GM18868 (cell line): ENCODE data around the gene TM4SF4.

Experiments
- ATAC-seq: cut with Tn5 transposase; IDR thresholded peaks from one replicate; pipeline ENCODE4 v1.9.1; 2021; ENCODE audit warnings: mild to moderate bottlenecking, moderate library complexity; ENCODE audit not compliant: unreplicated experiment

The TM4SF4 gene

DNA sequence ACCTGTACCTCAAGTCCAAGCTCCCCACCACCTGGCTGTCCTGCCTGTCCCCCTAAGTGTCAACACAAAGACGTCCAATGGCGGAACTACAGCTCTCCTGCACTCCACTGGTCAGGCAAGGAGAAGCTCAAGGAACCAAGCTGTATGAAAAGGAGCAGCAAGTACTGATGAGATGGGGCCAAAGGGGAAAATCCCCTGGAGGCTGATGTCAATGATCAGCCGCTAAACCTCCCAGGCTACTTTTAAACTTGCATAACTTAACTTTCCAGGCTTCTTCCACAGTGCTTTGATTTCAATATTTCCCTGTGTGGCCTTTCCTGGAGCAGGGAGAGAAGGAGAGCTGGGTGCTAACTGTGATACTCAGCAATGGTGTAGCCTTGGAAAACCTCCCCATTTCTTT lies 35.0 kb downstream of the TM4SF4 start:
- no peak for ATAC-seq

DNA sequence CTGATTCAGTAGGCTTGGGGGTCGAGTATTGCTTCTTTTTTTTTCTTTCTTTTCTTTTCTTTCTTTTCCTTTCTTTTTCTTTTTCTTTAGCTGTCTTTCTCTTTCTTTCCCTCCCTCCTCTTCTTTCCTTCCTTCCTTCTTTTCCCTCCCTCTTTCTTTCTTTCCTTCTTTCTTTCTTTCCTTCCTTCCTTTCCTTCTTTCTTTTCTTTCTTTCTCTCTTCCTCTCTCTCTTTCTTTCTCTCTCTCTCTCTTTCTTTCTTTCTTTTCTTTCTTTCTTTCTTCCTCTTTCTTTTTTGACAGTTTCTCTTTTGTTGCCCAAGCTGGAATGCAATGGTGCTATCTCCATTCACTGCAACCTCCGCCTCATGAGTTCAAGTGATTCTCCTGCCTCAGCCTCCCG lies 36.0 kb downstream of the TM4SF4 start:
- no peak for ATAC-seq

DNA sequence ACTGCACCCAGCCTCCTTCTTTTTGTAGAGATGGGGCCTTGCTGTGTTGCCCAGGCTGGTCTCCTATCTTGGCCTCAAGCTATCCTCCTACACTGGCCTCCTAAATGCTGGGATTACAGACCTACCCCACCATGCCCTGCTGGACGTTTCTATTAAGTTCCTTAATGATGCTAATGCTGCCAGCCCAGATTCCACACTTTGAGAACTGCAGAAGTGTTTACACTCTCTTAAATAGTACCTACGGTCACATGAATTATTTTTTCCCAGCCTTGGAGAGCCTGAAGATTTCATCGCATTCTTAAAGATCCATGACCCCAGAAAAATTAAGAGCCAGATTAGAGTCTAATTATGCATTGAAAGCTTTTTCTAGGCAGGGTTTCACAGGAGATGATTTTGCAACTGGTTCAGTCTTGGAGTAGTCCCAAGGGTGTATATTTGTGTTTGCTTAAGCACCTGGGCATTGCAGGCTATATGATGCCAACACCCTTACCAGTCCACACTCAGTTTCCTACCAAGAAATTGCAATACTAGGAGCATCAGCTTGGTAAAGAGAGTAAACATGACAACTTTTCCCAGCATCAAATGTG lies 36.6 kb downstream of the TM4SF4 start:
- ATAC-seq = no peak

DNA sequence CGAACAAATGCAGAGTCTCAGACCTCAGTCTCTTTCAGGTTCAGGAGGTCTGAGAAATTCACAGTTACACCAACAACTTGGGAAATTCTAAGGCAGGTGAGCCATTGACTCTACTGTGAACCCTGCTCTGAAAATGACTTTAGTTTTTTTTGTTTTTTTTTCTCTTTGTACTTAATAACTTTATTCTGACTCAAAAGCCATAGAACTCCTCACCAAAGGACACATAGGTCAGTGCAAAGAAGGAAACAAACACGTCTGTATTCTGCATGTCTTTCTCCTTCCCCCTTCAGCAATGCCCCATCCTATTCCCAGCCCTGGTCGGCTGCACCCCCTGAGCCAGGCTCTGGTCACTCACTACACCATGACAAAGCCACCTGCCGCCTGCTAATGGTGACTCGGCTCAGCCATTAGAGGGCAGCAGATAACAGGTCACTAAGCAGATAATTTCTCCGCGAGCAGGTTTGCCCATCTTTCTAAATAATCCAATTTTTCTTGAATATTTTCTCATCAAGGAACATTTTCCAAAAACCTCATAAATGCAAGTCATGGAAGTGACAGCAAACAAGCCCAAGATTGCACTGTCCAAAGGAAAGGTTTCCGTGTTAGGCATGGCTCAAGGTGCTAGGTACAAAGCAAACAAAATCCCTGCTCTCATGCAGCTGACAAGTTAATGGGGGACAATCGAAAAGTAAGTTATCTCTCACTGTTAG lies 37.7 kb downstream of the TM4SF4 start:
- ATAC-seq = peak; percentile 76

DNA sequence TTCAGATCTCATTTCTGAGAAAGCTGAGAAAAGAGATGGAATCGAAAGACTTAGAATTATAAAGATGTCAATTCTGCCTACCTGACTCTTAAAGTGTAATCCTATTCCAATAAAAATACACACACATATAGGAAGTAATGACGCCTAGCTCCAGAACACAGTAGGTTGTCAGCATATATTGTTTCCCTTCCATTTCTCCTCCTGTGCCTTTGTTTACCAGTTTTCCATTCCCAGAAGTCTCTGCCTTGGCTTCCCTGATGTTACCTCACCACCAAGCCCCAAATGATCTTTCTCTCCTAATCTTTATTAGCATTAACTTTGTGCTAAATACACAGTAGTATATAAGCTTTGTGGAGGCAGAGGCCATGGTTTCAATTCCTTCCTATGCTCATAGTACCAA lies 40.0 kb downstream of the TM4SF4 start:
- ATAC-seq = no peak

DNA sequence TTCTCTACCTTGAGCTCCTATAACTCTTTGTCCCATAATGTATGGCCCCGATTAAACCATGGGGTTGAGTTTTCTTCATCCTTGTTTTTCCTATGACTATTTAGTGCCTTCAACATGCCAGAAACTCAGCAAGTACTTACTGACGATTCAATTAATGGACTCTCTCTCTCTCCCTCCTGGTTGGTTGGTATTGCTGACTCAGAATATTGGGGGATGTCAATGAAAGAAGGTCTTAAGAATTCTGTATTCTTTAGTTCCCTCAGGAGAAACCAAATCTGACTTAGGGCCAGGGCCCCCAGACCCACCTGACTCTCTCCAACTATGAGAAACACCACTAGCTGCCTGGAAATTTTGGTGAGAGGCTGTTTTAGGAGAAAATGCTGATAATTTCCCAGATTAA lies 40.8 kb downstream of the TM4SF4 start:
- no peak for ATAC-seq

DNA sequence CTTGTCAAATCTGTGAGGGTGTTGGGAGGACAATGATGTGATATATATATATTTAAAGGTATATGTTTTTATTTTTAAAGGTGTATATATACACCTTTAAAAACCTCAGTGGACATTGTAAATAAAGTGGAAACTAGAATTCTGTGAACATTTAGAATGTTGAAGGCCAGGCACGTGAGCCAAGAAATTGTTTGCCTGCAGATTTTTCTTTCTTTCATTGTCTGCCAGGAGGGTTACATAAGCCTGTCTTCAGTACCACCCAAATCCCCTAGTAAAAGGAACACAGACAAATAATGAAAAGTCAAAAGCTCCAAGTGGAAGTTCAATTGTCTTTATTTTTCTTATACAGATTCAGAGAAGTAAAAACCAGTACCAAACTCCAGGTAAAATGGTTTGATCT lies 42.4 kb downstream of the TM4SF4 start:
- no peak for ATAC-seq

DNA sequence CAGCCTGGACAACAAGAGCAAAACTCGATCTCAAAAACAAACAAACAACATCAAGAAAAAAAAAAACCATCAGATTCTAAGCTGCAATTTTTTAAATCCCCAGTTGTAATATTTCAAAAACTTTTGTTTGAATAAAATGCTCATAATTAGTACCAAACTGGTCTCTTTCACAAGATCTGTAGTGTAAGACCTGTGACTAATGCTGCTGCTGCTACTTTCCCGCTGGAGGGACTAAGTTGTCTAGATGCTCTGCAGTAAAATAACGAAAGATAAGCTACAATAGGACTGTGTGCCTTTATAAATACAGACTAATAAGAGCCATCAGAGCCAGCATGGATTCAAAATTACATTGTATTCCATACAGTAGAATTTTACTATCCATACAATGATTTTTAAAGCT lies 45.4 kb downstream of the TM4SF4 start:
- ATAC-seq = no peak

DNA sequence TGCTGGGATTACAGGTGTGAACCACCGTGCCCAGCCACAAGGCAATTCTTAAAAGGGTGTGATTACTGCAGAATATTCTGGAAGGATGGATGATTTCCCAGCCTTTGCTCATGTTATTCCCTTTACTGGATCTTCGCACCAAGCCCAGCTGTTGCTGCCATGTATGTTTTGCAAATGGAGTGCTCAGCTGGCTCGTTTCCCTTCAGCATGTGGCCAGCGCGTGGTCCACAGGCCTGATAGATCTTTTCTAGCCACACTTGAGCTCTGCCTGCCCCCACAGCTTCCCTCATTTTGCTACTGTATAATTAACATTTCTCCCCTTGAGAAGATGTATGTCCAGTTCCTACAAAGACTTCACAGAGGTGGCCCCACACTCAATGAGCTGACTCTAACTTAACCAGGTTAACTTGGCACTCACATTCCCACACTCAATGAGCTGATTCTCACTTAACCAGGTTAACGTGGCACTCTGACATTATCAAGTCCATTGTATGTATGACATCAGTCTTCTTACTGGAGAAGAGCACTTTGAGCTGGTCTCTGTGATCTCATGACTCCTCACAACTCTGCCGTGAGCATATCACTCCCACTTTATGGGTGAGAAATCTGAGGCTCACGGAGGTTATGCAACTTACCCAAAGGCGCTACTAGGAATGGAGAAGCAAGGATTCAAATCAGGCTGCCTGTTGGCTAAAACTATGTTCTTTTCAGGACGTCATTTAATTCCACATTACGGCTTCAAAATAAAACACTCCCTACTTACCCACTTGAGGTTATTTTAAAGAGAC lies 49.2 kb downstream of the TM4SF4 start:
- ATAC-seq = no peak

DNA sequence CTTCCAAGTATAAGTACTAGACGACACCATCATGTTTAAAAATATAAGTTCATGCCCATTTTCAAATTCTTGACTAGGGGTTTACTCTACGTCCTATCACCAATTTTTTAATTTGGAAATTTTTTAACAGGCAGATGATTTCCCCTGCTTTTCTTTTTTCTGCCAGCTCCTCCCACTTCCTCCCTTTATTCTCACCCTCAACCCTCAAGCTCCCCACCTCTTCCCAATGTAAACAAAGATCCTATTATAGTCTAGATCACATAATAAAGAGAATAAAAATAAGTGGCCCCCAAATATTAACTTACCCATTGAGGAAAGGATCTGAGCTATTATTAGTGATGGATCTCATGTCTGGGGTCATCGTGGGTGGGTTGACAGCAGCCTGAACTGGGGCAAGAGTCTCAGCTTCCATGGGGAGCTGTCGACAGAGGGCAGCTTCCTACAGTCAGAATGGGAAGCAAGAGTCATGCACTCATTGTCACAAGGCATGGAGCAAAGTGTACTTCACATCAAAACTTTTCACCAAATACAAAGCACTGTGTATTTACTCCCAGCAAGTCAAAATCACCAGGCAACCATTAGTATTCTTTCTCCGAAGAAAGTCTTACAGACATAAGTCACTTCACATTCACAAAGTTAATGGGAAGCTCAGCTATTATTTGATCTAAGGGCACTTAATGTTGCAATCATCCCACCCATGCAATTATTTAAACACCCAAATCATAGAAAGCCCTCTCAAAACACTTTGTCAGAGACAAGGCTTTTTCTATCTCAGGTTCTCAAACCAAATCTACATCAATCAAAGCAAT lies 53.2 kb downstream of the TM4SF4 start:
- ATAC-seq = no peak

DNA sequence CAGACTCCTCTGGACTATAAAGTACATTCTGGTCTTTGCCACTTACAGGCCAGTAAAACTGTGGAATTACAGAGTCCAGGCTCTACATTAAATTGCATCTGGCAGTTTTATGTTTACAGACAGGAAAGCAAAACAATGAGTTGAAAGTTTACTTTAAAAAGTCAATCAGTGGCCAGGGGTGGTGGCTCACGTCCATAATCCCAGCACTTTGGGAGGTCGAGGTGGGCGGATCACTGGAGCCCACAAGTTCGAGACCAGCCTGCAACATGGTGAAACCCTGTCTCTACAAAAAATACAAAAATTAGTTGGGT lies 53.8 kb downstream of the TM4SF4 start:
- no peak for ATAC-seq

DNA sequence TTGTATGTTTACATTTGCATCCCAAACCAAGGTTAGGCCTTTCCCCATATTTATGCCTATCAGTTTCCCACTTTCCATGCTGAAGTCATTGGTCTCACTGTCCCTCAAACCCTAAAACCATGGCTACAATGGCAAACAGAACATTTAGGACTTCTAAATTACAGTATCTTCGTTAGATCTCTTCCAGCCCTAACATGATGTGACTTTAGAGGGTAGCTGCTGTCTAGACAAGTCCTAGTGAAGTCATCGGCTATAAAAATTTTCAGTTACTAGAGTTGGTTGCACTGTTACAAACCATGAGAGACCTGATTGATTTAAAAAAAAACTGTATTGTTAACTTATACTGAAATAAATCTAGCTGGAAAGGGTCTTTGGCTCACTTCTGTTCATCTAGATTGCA lies 54.6 kb downstream of the TM4SF4 start:
- no peak for ATAC-seq

DNA sequence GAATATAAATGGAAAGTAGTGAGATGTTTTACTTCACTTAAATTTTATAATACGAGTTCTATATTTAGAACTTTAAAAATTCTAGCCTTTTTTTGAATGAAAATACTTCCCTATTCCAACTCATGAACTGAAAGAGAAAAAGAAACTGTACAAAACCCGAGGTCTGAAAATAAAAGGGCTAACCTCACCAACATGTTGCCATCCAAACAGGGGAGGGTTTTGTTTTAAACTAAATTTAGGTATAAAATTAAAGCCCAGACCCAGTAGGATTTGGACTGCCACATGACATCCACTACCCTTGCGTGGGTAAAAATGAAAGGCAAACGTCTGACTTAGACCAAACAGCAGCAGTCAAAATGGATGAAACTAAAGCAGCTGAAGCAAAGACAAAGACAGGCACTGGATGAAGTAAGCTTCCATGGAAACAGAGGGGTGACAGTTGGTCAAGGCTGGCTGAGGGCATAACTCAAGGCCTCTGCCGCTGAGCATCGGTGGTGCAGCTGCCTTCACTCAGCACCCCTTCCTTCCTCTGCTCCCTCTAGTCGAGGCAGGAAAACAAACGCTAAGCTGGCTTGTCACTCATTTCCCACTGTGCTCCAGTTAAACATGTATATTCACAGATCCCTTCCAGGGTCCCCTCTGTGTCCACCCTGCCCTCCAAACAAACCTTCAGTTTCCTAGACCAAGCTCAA lies 58.1 kb downstream of the TM4SF4 start:
- no peak for ATAC-seq

DNA sequence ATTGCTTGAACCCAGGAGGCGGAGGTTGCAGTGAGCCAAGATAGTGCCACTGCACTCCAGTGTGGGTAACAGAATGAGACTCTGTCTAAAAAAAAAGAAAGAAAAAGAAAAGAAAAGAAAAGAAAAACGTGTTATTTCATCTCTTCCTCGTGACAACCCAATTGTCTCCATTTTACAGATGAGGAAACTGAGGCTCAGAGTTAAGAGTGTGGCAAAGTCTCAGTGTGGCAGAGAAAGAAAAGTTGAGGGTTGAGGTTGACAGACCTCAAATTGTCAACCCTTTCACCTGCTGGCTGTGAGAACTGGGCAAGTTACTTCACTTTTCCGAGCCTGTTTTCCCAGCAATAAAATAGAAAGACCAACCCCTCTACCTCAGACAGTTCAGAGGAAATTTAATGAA lies 59.6 kb downstream of the TM4SF4 start:
- ATAC-seq = no peak

DNA sequence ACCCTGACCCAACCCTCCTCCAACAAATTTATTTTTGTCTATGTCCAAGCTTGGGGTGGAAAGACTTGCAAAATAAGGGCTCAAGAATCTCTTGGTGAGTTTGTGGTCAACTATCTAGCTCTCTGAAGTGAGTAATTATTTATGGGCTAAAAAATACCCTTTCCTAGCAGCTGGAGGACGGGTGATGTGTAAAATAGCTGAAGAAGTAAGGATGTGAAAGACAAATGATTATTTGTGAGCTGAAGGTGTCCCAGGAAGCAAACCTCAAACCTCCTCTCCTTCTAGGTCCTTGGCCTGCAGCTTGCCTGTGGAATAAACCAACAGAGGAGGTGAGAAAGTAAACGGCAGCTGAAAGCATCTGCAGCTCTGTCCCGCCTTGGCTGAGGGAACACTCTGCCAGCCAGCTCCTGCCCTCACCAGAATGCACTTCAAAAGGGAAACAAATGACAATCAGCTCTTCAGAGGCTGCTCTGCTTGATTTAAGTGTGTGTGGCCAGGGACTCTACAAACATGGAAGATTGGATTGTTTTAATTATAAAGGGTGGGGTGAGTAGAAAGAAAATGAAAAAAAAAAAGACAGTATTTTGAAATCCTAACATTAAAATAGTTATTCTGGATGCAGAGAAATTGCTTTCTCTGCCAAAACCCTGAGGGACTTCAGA lies 60.3 kb downstream of the TM4SF4 start:
- ATAC-seq = no peak

DNA sequence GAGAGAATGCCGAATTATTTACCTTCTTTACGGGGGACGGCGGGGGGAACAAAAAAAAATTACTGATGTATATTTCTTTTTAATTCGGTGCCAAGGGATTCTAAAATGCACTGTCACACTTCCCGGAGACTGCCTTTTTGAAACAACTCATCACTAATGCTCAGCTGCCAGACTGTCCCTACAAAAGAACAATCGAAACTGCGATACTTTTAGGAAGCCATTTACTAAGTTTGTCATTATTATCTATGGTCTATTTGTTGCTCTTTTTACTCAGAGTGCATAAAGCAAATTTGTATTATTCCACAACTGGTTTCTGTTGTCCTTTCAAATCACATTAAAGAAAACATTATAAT lies 60.8 kb downstream of the TM4SF4 start:
- no peak for ATAC-seq

DNA sequence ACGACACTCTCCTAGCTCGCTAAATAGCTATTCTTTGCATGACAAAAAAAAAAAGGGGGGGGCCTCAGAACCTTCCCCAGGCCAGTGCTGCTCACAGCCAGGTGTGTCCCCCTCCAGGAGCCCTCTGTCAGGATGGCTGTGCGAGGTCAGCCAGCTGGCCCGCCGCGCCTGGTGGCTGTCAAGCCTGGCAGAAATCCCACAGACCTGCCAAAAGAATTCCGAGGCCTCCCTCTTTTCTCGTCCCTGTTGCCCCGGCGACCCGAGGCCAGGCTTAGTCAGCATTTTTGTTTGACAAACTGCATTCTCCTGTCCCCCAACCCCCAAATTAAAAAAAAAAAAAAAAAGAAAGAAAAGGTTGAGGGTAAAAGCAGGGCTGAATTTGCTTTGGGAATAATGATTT lies 61.9 kb downstream of the TM4SF4 start:
- no peak for ATAC-seq

DNA sequence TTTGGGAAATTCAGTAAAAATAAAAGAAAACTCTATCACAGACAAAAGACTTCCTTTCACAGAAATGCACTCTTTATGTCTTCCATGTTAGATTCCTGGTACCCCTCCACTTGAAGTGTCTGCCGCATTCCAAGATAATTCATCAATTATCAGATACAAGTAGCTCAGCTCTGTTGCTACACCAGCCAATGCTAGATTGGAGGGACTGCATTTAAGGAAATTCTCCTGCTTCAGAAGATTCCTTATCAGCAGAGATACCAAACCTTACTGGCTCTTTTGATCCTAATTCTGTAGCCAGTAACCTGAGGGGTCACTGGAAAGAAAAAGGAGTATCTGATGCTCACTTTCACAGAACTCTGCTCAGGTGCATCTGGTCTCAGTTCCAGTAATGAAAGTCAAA lies 63.9 kb downstream of the TM4SF4 start:
- ATAC-seq = no peak

DNA sequence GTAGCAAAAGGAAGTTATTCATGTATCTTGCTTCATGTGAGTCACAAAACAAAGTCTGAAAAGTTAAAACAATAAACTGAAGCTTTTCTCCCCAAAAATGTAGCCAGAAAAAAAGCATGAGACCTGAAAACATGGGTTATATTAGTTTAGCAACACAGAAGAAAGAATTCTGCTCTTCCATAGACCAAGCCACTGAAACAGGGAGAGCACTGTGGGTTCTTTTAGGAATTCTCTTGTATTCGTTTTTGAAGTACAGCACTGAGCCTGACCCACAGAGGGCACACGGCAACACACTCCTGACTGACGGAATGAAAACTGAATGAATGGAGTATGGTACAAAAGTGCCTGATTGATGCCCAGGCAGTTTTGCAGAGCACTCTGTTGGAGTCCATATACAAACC lies 66.6 kb downstream of the TM4SF4 start:
- no peak for ATAC-seq
